Endometrial microvascular endothelial cells (primary cell): ENCODE results near the gene PTPRD. TPM values are rescaled to one million over a fixed set of nuclear protein-coding genes. Genes with fewer than 3 reads are reported as not detected.
"Not testable (repeated sequence)": the region's sequence is repeated elsewhere in the genome, so short reads cannot be mapped to it uniquely, and the experiment has no call there.

Experiments
- in situ Hi-C: cut with HindIII; loops from 2 replicates; pipeline ENCODE4 v1.10.0; 2017; ENCODE audit warnings: low sequenced_read_pairs, low pct_unique_long_range_greater_than_20kb; ENCODE audit errors: inconsistent ontology term
- total RNA-seq: library from RNA; depleted of rRNA; stranded (reverse); fragments of >200 nt; gene quantifications from one replicate; pipeline ENCODE4 v1.2.3, GENCODE V29; 2015; ENCODE audit errors: inconsistent ontology term

PTPRD gene
- total RNA-seq, 1 donor from 2014 or later, result under 0.01 TPM

DNA sequence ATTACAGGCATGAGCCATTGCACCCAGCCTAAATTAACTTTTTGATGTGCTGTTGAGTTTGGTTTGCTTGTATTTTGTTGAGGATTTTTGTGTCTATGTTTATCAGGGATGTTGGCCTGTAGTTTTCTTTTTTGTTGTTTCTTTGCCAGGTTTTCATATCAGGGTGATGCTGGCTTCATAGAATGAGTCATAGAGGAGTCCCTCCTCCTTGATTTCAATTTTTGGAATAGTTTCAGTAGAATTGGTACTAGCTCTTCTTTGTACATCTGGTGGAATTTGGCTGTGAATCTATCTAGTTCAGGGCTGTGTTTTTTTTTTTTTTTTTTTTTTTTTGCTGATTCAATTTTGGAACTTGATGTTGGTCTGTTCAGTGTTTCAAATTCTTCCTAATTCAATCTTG, 1648.9 kb downstream of the PTPRD start:
- in situ Hi-C loops, result no loop called here

DNA sequence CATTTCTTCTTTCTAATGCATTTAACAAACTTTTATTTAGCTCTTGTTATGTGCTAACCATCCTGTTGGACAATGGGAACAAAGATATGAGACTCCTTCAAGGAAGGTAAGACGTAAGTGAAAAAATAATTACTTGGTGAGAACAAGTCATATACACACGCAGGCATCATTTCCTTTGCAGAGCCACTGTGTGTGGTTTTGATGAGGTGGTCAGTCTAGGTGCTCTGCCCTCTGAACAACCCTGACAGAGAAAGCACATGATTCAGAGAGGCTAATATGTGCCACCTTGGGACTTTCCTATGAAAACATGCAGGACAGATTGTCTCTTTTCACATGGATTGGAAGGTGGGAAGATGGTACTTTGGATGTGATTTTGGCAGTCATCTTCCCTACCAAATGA, 1650.7 kb downstream of the PTPRD start:
- in situ Hi-C loops, result no loop called here

DNA sequence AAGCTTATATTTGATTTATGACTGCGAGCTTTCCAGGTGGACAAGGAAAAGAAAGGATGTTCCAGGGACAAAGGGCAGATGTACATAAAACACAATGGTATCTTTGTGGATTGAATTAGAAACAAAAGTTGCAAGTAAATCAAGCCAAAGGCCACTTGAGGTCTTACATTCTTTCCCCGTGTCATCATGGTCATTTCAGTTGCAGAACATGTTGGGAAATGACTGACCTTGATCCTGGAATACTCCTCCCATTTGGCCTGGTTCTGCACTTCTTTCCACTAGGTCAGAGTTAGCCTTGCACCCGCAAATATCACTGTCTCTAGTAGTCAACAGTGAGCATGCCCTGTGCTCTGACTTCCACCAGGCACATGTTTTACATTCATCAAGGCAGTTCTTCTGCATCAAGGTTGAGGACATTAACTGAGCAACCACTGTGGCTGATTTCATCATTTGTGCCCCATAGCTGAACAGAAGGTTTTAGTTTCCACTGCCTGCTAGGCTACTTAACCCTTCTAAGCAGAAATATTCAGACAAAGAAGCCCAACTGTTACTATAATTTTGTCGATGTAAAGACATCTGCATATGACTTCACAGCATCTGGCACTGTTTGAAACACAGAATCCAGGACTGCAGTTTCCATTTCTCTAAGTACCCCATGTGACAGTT, 1651.5 kb downstream of the PTPRD start:
- in situ Hi-C loops, result no loop called here

DNA sequence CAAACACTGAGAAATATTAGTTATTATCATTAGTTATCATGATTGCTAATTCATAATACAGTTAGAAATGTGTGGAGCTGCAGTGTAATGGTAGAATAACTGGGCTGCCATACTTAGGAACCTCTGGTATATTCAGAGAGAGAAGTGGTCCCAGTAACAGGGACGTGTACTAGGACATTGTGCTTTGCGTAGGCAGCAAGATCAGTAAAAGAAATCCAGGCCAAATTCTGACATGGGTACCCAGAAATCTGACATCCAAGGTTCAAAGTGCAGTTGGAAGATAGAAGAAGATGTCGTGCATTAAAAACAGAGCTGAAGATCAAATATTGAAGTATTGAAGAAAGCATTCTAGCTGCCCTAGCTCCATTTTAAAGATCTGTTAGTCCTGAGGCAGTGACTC, 1652.5 kb downstream of the PTPRD start:
- in situ Hi-C loops, result no loop called here

DNA sequence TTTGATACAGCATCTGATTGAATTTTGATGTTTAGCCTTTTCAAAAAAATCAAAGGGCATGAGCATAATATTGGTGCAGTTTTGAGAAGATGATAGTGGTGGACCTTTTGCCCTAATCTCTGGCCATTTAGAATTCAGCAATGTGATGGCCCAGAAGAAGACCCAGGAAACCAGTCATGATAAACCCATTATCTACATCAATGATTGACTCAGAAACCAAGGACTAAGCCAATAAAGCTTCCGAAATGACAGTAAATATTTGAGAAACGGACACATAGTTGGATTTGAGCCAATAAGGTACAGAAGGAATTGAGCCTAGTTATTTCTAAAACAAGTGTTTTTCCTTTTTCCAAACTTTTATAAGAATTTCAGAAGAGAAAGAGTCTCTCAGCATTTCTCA, 1654.4 kb downstream of the PTPRD start:
- in situ Hi-C loops, result no loop called here

DNA sequence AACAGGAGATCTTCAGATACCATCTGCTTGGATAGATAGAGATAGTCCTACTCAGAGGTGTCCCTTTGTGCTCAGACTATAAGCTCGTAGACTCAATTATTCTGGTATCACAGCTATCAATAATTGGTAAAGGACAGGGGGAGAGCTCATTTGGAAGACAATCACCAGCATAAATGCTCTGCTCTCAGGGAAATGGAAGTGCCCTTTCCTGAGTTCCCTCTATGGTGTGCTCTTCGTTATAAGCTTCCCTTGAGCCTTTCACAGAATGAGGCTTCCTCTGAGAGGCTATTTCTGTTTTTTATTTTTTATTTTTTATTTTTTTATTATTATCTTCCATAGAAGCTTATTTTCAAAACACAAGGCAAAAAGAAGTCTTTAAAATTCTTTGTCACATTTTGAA, 1657.5 kb downstream of the PTPRD start:
- in situ Hi-C loops, result no loop called here

DNA sequence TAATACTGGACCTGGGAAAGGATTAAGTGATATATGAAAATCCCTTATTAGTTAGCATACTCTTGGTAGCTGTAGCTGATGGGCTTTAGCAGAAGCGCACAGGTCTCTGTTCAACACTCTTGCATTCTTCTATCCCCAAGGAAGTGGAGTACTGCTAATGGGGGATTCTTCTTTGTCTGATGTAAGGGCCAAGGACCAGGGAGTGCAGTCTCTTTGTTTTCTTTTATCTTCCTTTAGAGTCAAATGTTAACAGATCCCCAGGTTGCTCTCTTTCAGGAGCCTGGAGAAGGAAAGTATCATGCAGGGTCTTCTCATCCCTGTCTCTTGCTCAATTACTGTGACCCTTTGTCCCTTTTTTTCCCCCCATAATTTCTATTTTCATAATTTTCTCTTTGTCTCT, 1666.3 kb downstream of the PTPRD start:
- in situ Hi-C loops, result no loop called here

DNA sequence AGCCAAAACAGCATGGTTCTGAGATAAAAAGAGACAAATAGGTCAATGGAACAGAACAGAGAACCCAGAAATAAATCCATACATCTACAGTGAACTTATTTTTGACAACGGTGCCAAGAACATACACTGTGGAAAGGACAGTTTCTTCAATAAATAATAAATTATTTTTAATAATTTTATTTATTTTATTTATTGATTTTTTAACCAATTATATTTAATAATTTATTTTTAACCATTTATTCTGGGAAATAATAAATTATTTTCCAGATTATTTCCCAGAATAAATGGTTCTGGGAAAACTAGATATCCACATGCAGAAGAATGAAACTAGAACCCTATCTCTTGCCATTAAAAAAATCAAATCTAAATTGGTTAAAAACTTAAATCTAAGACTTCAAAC, 1669.4 kb downstream of the PTPRD start:
- in situ Hi-C loops, result no loop called here

DNA sequence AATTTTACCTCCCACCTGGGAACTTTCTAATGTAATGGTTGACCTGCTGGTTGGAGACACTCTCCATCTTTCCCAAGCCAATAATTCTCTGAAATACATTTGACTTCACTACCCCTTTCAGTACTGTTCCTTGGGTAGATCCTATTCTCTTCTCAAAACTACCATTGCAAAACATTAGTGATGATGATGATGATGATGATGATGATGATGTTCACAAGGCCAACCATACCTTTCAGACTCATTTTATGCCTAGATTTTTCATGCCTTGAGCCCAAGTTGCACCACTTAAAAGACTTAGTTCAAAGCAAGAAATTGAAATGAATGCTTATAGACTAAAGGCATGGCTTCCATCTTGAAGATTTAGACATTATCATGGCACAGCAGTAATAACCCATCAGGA, 1672.2 kb downstream of the PTPRD start:
- in situ Hi-C loops, result no loop called here

DNA sequence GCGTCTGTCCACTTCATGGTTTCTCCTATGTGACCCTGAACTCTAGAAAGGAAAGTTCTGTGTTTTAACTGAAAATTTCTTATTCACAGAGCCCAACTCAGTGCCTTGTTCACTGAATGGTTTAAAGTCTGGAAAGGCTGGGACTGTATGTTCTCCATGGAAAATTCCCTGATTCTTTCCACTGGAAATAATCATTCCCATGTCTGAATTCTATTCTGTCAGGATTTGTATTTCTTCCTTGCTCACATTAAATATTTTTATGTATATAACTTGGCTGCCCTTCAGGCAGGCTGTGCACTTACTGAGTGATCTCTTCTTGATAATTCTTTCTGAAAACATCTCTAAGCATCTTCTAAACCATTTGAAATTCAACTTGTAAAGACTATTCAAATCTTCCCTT, 1686.3 kb downstream of the PTPRD start:
- in situ Hi-C loops, result no loop called here

DNA sequence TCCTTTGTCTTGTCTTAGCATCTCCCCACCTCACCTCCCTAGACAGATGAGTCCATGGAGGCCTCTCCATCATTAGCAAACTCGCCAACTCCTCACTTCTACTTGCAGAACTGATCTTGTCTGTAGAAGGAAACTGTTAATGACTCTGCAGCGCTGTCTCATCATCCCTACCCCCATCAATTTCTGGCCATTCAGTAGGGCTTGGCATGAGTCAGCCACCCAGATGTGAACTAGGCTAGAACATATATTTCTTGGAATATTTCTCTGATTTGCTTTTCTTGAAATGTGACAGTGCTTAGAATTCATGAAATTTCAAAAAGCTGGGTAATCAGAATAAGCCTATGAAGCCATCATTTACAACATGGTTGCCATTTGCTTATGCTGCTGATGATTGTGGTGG, 1688.2 kb downstream of the PTPRD start:
- in situ Hi-C loops, result no loop called here

DNA sequence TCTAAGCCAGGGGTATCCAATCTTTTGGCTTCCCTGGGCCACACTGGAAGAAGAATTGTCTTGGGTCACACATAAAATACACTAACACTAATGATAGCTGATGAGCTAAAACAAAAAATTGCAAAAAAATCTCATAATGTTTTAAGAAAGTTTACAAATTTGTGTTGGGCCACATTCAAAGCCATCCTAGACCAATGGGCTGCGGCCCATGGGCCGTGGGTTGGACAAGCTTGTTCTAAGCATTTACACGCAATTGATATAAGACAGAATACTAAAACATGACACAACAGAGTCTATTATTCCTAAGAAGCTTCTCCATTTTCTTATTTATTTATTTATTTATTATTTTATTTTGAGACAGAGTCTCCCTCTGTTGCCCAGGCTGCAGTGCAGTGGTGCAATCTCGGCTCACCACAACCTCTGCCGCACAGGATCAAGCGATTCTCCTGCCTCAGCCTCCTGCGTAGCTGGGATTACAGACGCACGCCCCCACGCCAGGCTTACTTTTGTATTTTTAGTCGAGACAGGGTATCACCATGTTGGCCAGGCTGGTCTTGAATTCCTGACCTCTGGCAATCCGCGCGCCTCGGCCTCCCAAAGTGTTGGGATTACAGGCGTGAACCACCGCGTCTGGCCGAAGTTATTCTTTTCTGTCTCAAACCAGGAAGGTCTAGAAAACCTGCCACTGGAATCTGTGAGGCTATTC, 1692.2 kb downstream of the PTPRD start:
- in situ Hi-C loops, result not testable (repeated sequence)

DNA sequence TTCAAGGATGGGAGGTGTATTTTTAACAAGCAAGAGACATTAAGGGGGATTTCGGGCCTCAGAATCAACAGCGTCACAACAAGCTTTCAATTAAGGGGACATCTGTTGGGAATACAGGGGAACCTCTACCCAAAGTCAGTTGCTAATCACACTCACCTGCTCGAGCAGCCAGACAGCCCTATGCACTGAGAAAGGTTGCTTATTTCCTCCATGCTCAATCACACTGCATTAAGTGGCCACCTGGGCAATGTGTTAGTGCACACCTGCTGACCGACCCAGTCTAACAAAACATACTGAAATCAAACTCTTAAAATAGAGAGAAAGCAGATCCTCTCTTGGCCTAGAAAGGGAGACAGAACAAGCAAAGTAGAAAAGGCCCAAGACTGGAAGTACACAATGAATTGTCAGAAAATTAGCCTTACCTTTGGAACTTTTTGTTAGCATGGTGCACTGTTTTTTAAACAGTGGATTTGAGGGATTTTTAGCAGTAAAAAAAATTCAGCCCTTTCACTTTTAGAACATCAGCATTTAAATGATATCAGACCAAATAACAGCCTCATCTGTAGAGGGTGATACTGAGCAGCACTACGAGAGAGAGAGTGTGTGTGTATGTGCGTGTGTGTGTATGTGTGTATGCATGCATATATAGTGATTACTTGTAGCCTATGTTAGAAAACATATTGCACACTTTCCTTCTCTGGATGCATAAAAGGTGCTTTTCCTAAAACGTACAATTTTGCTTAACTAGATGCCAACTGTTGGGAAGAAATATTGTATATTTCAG, 1694.7 kb downstream of the PTPRD start:
- in situ Hi-C loops, result no loop called here

DNA sequence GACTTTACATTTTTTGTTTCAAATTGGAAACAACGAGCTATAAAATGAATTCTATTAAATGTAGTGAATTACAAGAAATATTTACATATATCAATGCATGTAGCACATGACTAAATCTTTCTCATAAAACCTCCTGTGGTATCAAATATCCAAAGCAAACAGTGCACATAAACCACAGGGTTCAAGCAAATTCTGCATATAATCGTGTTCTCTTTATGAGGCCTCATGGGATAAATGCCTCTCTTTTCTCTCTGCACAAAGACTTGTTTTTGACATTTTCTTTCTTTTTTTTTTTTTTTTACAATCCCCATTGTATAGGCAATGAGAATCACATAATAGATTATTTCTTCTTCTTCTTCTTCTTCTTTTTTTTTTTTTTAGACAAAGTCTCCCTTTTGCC, 1696.0 kb downstream of the PTPRD start:
- in situ Hi-C loops, result no loop called here

DNA sequence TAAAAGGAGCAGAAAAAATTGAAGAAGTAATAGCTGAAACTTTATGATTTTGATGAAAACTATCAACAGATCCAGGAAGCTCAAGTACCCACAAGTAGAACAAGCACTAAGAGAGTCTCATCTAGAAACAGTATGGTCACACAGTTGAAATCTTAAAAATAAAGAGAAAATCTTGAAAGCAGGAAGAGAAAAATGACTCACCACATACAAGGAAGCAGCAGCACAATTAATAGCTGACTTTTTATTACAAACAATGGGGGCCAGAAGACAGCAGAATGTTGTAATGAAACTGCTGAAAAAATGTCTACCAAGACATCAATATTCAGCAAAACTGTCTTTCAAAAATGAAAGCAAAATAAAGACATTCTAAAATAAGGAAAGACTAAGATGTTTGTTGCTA, 1704.9 kb downstream of the PTPRD start:
- in situ Hi-C loops, result no loop called here

DNA sequence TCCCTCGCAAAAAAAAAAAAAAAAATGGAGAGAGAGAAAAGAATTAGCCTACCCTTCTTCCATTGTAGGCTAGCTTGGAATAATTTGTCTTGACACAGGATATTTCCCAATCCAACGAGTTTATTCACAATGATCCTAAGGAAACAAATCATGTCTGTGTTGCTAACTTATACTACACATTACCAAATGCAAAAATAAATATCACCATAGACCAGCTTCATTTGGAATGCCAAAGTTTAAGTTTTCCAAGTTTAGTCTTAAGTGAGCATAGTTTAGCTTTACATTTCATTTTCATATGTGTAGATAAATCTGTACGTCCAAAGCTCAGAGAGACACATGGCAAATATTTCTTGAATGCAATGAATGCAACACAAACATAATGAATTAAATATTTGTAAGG, 1707.1 kb downstream of the PTPRD start:
- in situ Hi-C loops, result no loop called here

DNA sequence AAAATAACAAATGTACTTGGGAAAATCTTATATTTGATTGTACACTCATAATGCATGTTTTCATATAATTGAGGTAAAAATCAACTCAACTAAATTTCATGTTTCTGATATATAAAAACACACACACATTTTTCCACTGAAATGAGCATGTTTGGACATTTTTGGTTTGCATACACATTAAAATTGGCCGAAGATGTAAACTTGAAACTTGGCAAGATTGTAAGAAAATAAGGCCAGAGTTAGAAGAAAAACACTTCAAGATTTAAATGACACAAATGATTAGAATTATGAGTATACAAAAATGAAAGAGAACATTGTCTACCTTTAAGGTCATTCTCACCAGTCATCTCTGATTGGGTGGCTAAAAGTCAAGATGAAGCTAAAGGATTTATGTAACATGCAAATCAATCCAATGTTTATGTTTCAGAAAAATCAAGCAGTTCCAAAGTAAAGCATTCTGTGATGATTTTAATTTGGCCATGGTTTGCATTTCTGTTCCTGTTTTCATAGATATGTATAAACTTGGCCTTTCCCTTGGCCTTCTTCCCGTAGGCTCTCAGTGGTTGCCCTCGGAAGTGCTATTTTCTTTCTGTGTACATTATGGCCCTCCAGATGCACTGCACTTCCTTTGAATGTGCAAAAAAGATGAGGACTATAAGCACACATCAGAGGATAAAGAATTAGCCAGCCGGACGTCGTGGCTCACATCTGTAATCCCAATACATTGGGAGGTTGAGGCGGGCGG, 1707.9 kb downstream of the PTPRD start:
- in situ Hi-C loops, result no loop called here

DNA sequence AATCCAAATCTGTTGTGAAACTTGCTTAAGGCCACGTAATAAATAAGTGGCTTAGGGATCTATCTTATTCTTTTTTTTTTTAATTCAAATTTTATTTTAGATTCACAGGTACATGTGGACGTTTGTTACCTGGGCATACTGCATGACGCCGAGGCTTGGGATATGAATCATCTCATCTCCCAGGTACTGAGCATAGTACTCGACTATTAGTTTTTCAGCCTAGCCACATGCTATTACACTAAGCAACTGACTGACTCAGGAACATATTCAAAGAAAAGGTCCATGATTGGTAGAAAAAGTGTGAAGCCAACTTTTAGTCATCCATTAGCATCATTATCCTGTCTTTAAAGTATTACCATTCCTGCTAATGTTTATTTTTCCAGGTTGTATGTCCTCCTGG, 1709.7 kb downstream of the PTPRD start:
- in situ Hi-C loops, result no loop called here

DNA sequence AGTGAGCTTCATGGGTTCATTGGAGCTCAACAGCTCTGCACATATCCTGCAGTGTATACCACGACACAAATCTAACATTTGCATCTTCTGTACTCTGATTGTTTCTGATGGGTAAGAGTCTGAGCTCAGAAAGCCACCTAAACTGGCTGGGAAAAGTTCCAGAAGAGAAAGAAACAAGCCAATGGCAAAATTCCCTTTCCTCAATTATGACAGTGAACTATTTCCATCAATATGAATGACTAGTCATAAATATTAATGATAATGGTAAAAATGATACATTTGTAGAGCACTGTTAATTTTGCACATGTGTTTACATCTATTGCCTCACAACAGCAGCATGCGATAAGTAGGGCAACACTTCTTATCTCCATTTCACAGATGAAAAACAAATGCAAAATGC, 1711.7 kb downstream of the PTPRD start:
- in situ Hi-C loops, result no loop called here
